OCI-LY7 (cell line): ENCODE results near the gene LDLRAD4. TPM values are rescaled to one million over a fixed set of nuclear protein-coding genes. Genes with fewer than 3 reads are reported as not detected.

Experiments used
- BruUV-seq: library from RNA; stranded (reverse); fragments of 400-500 nt; replicated peaks from 2 replicates; lab custom pipeline; 2021; lab: Mats Ljungman, UMichigan
- CTCF ChIA-PET: fragments of 300-600 bp; sonication (Branson Sonifier 250); formaldehyde crosslinking; loops from one replicate; lab custom pipeline; 2022; ENCODE audit warnings: antibody characterized with exemption; ENCODE audit not compliant: unreplicated experiment; lab: Charles Lee
- POLR2A ChIA-PET: fragments of 300-600 bp; sonication (Branson Sonifier 250); formaldehyde crosslinking; loops from one replicate; lab custom pipeline; 2022; ENCODE audit warnings: antibody characterized with exemption; lab: Charles Lee
- DNase-seq: peaks from one replicate; pipeline ENCODE4 v3.0.0-alpha.2; 2015; ENCODE audit warnings: low spot score
- H2AFZ ChIP-seq: fragments of 200-600 bp; sonication (generic), shearing (Covaris generic); 2 replicates; pipeline ENCODE4 v1.6.1; 2014; ENCODE audit warnings: mild to moderate bottlenecking, antibody characterized with exemption, low read length, moderate library complexity
- H3K27ac ChIP-seq: fragments of 200-600 bp; sonication (generic); 2 replicates; pipeline ENCODE4 v1.5.1; 2014; ENCODE audit warnings: mixed run types, low read depth, mild to moderate bottlenecking, moderate library complexity, low read length, inconsistent platforms; ENCODE audit not compliant: poor library complexity, severe bottlenecking
- H3K36me3 ChIP-seq: fragments of 200-600 bp; sonication (generic); 2 replicates; pipeline ENCODE4 v1.6.1; 2014; ENCODE audit warnings: mild to moderate bottlenecking, antibody characterized with exemption, low read length, moderate library complexity, mixed read lengths; ENCODE audit not compliant: insufficient read depth
- H3K4me1 ChIP-seq: fragments of 200-600 bp; sonication (generic); 2 replicates; pipeline ENCODE4 v1.5.1; 2014; ENCODE audit warnings: mild to moderate bottlenecking, low read length; ENCODE audit not compliant: insufficient read depth, poor library complexity, severe bottlenecking
- H3K4me2 ChIP-seq: fragments of 200-600 bp; sonication (generic); 2 replicates; pipeline ENCODE4 v1.6.1; 2014; ENCODE audit warnings: mild to moderate bottlenecking, low read length
- H3K4me3 ChIP-seq: fragments of 200-600 bp; sonication (generic); 2 replicates; pipeline ENCODE4 v1.5.1; 2014; ENCODE audit warnings: mild to moderate bottlenecking, low read depth, low read length; ENCODE audit not compliant: poor library complexity, severe bottlenecking
- H3K79me2 ChIP-seq: fragments of 200-600 bp; sonication (generic); 2 replicates; pipeline ENCODE4 v1.6.1; 2016; ENCODE audit warnings: low read depth, mild to moderate bottlenecking, low read length, moderate library complexity, mixed read lengths; ENCODE audit not compliant: insufficient read depth
- H3K9me2 ChIP-seq: fragments of 200-600 bp; sonication (generic); 2 replicates; pipeline ENCODE4 v1.6.1; 2016; ENCODE audit warnings: mild to moderate bottlenecking, low read length, mixed read lengths; ENCODE audit not compliant: insufficient read depth
- H3K9me3 ChIP-seq: fragments of 200-600 bp; sonication (generic); 2 replicates; pipeline ENCODE4 v1.6.1; 2014; ENCODE audit warnings: mild to moderate bottlenecking, mixed run types, low read length, mixed read lengths
- H4K20me1 ChIP-seq: fragments of 200-600 bp; sonication (generic); 2 replicates; pipeline ENCODE4 v1.6.1; 2014; ENCODE audit warnings: mild to moderate bottlenecking, antibody characterized with exemption, low read length, moderate library complexity, mixed read lengths; ENCODE audit not compliant: insufficient read depth
- CTCF ChIP-seq: fragments of 200-600 bp; sonication (generic); conservative IDR thresholded peaks from 2 replicates; pipeline ENCODE4 v1.5.1; 2014; ENCODE audit warnings: mild to moderate bottlenecking, antibody characterized with exemption, low read length, moderate library complexity, mixed read lengths
- EZH2phosphoT487 ChIP-seq: fragments of 200-600 bp; sonication (generic); IDR thresholded peaks from 2 replicates; pipeline ENCODE4 v1.6.1; 2018; ENCODE audit warnings: low read depth, borderline replicate concordance, mild to moderate bottlenecking, mixed run types, antibody characterized with exemption, low read length, moderate library complexity, mixed read lengths
- intact Hi-C: fragments of 100-400 bp; cut with micrococcal nuclease; formaldehyde crosslinking; loops from one replicate; pipeline ENCODE4 v1.10.0; 2022; ENCODE audit not compliant: unreplicated experiment
- total RNA-seq, 2 experiments: library from RNA; depleted of rRNA in 1 of 2; stranded (reverse); fragments of >200 nt in 1 of 2; shearing (Covaris generic) in 1 of 2; gene quantifications; 2 replicates each; pipeline ENCODE4 v1.2.3, GENCODE V29; 2014 to 2022

Gene LDLRAD4
- total RNA-seq, 2 experiments from 2014 or later = 26.2 to 43.8 TPM

- BruUV-seq = no TSS peak
- CTCF ChIA-PET = no interaction called here
- no peaks in the 10 kb centered on the region for H3K79me2 ChIP-seq
- intact Hi-C loops = loop anchor here (10.0 kb wide), 3 partner anchors 63 to 117 kb away; no protein-coding TSS in a partner anchor
- TF ChIP-seq CTCF = no peak
- TF ChIP-seq EZH2phosphoT487 = no peak
- no peaks in the 10 kb centered on the region for H3K9me2 ChIP-seq
- DNase-seq = no peak
- H3K4me3 ChIP-seq = no peak overlapping the region
- H3K4me2 ChIP-seq = no peak overlapping the region
- POLR2A ChIA-PET = interaction anchor here (0.6 kb wide), 2 partner anchors 10 to 565 kb away, joined by 4 to 7 read pairs; no protein-coding TSS in a partner anchor
- no peaks in the 10 kb centered on the region for H4K20me1 ChIP-seq
- no peak overlapping the region for H3K27ac ChIP-seq
- no peaks in the 10 kb centered on the region for H3K36me3 ChIP-seq
- H3K9me3 ChIP-seq = no peaks in the 10 kb centered on the region
- H3K4me1 ChIP-seq = peaks cover 8% of the 10 kb centered on the region
- H2AFZ ChIP-seq = no peak overlapping the region
Observed at GRCh38 chr18:13418013-13418710, 199.6 kb downstream of the LDLRAD4 start.

GRCh38 chr18:13420969-13421686, 202.6 kb downstream of the LDLRAD4 start:
- no peak for TF ChIP-seq EZH2phosphoT487
- TF ChIP-seq CTCF = no peak
- POLR2A ChIA-PET = interaction anchor here (0.7 to 0.8 kb wide), 2 partner anchors 12 to 444 kb away, joined by 3 to 5 read pairs; no protein-coding TSS in a partner anchor
- Histone ChIP-seq H3K9me2 (no peaks in the 10 kb centered on the region), H3K79me2 (no peaks in the 10 kb centered on the region), H3K4me3 (no peak overlapping the region), H3K4me2 (peak overlapping the region; percentile 26; the same call in 1 of the 2 replicates), H3K27ac (no peak overlapping the region), H3K36me3 (no peaks in the 10 kb centered on the region), H3K9me3 (no peaks in the 10 kb centered on the region), H4K20me1 (no peaks in the 10 kb centered on the region), H3K4me1 (peaks cover 8% of the 10 kb centered on the region), H2AFZ (peak overlapping the region; percentile 76)
- peak; percentile 29 for DNase-seq
- CTCF ChIA-PET = no interaction called here
- intact Hi-C loops = no loop called here
- no TSS peak for BruUV-seq
